ENCODE measurements around the gene ISYNA1. TPM values are rescaled to one million over a fixed set of nuclear protein-coding genes. Genes with fewer than 3 reads are reported as not detected.

The ISYNA1 gene
- total and polyA plus RNA-seq, 12 donors: 3.2 to 313 (median 78.7) TPM

DNA sequence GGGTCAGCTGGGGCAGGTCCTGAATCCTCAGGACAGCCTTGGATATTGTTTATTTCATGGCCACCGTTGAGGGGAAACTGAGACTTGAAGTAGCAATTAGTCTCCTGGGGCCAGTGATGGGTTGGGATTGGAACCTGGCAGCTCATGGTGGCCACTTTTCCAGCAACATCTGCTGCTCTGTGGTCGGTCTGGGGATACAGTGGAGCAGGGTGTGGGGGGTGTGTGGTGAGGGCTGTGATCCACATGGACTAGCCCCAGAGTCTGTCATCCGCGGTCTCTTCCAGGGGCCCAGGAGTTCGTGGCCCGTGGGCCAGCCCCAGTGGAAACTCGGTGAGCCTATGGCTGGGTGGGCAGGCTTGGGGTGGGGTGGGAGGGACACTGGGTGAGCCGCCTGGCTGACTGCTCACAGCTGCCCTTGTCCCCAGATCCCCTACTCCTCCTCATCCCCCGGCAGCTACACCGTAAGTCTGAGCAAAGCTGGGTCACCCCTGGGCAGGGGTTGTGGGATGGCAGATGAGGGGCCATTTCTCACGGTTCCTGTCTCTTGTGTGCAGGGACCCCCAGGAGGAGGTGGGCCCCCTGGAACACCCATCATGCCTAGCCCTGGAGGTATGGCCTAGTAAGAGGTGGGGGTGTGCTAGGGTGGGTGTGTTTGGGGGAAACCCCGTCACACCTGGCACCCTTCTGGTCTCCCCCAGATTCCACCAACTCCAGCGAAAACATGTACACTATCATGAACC, 5.5 kb downstream of the ISYNA1 start:
- Histone ChIP-seq H3K4me3 (peak overlapping the region in 2 of 4 donors; percentile 50 to 77), H3K36me3 (replicated peaks in 1 of 2) (no peaks in the 10 kb centered on the region), H3K27me3 (no peaks in the 10 kb centered on the region), H3K9me3 (replicated peaks in 1 of 3) (no peaks in the 10 kb centered on the region), H3K27ac (peak overlapping the region in 3 of 5 donors; percentile 70 to 86 (median 83)), H3K4me1 (replicated peaks in 1 of 2) (peaks cover 21 to 37% of the 10 kb centered on the region in 2 donors)
- intact Hi-C loops (cut with DNase I): no loop called here
- WGBS, 4 donors: 21 to 51% (median 45%) methylated on average over 5 to 13 of the region's 13 CpGs
- peak in 2 of 7 donors; percentile 32 to 35 for DNase-seq
- no peak for TF ChIP-seq CTCF (IDR thresholded peaks at IDR 0.05)
- no peak for TF ChIP-seq POLR2A (IDR thresholded peaks at IDR 0.05)

- H3K36me3 ChIP-seq (replicated peaks in 1 of 2): no peaks in the 10 kb centered on the region
- no peaks in the 10 kb centered on the region for H3K27me3 ChIP-seq
- H3K9me3 ChIP-seq (replicated peaks in 1 of 3): no peaks in the 10 kb centered on the region
- peak in 4 of 7 donors; percentile 2 to 53 (median 34) for DNase-seq
- intact Hi-C loops (cut with DNase I): no loop called here
- peak overlapping the region in 1 of 5 donors; percentile 17 for H3K27ac ChIP-seq
- H3K4me3 ChIP-seq: no peak overlapping the region
- H3K4me1 ChIP-seq (replicated peaks in 1 of 2): peaks cover 15 to 35% of the 10 kb centered on the region in 2 donors
- TF ChIP-seq CTCF (IDR thresholded peaks at IDR 0.05) (no peak), POLR2A (IDR thresholded peaks at IDR 0.05) (no peak)
- 77 to 95% (median 83%) methylated on average over 4 to 34 of the region's 34 CpGs for WGBS, 4 donors
These were observed 6.4 kb downstream of the ISYNA1 start for GRCh38 chr19:18431351-18432197.

- intact Hi-C loops (cut with DNase I): no loop called here
- H3K27ac ChIP-seq: no peak overlapping the region
- H3K9me3 ChIP-seq (replicated peaks in 1 of 3): no peaks in the 10 kb centered on the region
- no peaks in the 10 kb centered on the region for H3K36me3 ChIP-seq (replicated peaks in 1 of 2)
- peak in 4 of 7 donors; percentile 21 to 41 (median 34) for DNase-seq
- no peak overlapping the region for H3K4me3 ChIP-seq
- TF ChIP-seq POLR2A (IDR thresholded peaks at IDR 0.05) (no peak), CTCF (IDR thresholded peaks at IDR 0.05) (no peak)
- H3K4me1 ChIP-seq (replicated peaks in 1 of 2): peaks cover 24 to 43% of the 10 kb centered on the region in 2 donors
- WGBS, 4 donors: 83 to 97% (median 86%) methylated on average over 9 to 21 of the region's 21 CpGs
- no peaks in the 10 kb centered on the region for H3K27me3 ChIP-seq
These were observed 7.4 kb downstream of the ISYNA1 start for GRCh38 chr19:18430417-18431144.

All from adrenal gland (tissue), 12 donors.